GM19467 (cell line): ENCODE measurements around the gene FKBP15.

ENCODE experiments used
- ATAC-seq: cut with Tn5 transposase; IDR thresholded peaks from one replicate; pipeline ENCODE4 v1.9.1; 2021; ENCODE audit warnings: mild to moderate bottlenecking, moderate library complexity; ENCODE audit not compliant: unreplicated experiment

The FKBP15 gene

GRCh38 chr9:113231701-113232100 is 10.6 kb upstream of the FKBP15 start:
- no peak for ATAC-seq

- no peak for ATAC-seq
Observed at GRCh38 chr9:113228130-113228665, 7.1 kb upstream of the FKBP15 start.

GRCh38 chr9:113227436-113227835 is 6.4 kb upstream of the FKBP15 start:
- ATAC-seq: no peak

GRCh38 chr9:113223963-113224362 is 2.9 kb upstream of the FKBP15 start:
- ATAC-seq: no peak

- no peak for ATAC-seq
Observed at GRCh38 chr9:113222482-113222841, 1.4 kb upstream of the FKBP15 start.

- no peak for ATAC-seq
Observed at GRCh38 chr9:113221800-113222481, 864 bp upstream of the FKBP15 start.

GRCh38 chr9:113220467-113221002 is 542 bp downstream of the FKBP15 start:
- no peak for ATAC-seq

- peak; percentile 50 for ATAC-seq
Observed at GRCh38 chr9:113219969-113220368, 1.1 kb downstream of the FKBP15 start.

- ATAC-seq: peak; percentile 33
Observed at GRCh38 chr9:113219186-113219936, 1.7 kb downstream of the FKBP15 start.

GRCh38 chr9:113216406-113216805 is 4.7 kb downstream of the FKBP15 start:
- ATAC-seq: no peak

- no peak for ATAC-seq
Observed at GRCh38 chr9:113215132-113215531, 5.9 kb downstream of the FKBP15 start.

- ATAC-seq: no peak
Observed at GRCh38 chr9:113210815-113211214, 10.3 kb downstream of the FKBP15 start.

- ATAC-seq: no peak
Observed at GRCh38 chr9:113205861-113206260, 15.2 kb downstream of the FKBP15 start.

GRCh38 chr9:113205432-113205831 is 15.6 kb downstream of the FKBP15 start:
- ATAC-seq: no peak

- ATAC-seq: no peak
Observed at GRCh38 chr9:113199683-113200329, 21.3 kb downstream of the FKBP15 start.

GRCh38 chr9:113192455-113192854 is 28.6 kb downstream of the FKBP15 start:
- ATAC-seq: no peak

- ATAC-seq: no peak
Observed at GRCh38 chr9:113187929-113188595, 33.0 kb downstream of the FKBP15 start.

- no peak for ATAC-seq
Observed at GRCh38 chr9:113186137-113186755, 34.8 kb downstream of the FKBP15 start.

- ATAC-seq: no peak
Observed at GRCh38 chr9:113185271-113185670, 35.8 kb downstream of the FKBP15 start.

GRCh38 chr9:113184539-113184938 is 36.5 kb downstream of the FKBP15 start:
- no peak for ATAC-seq
